Stimulated activated CD4-positive, alpha-beta T cell treated with anti-CD3 and anti-CD28 coated beads, Interleukin-4, amount 100 ng/mL, for 1 hour (primary cell): ENCODE measurements around the gene SNRNP70.
A peak's percentile ranks its signal among the peaks of the same experiment; 100 is the strongest.

Experiments used
- DNase-seq: peaks from one replicate; pipeline ENCODE4 v3.0.0-alpha.2; 2020

Gene SNRNP70

DNA sequence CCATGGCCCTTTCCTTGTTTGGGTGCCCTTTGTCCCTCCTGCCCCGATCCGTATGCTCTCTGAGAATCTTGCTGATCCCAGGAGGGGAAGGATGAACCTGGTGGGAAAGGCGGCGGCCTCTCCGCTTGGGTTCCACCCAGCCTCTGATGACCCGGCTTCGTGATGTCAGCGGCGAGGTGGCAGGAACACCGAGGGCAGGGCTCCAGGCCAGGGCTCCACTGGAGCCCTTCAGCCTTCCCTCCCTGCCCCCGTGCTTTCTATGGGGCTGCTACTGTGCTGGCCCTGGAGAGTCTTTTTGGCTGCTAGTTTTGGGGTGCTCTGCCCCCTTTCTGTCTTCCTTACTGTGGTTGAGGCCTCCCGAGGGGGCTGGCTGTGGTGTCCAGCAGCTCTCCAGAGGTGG is 17.1 kb downstream of the SNRNP70 start:
- DNase-seq, result no peak

DNA sequence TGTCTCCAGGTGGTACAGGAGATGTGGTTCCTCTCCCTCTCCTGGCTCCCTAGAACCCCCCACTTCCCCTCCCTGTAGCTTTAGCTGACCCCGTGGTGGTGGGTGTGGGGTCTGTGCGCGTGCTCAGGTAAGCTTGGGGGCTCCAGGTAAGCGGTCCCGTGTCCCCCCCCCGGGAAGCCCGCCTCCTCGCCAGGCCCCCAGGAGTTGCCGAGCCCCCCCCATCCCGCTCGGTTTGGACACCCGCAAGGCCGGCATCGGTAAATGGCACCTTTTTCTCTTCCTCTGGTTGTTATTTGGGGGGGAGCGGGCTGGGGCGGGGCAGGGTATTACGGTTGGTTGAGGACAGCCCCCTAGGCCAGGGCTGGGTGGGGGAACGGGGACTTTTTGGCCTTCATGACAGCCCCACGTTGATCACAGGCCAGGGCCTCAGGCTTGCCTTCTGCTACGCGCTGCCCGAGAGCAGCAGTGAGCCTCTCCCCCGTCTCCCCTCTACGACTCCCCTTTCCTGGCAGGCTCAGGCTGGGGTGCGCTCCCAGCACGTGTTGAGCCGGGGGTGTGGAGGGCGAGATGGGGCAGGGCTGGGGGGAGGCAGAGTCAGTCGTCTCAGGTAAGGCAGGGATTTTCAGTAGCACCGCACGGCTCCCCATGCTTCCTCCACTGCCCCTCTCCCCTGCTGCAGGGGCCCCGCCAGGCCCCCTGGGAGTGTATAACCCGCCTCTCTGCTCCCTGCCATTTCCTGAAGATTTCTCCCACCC is 18.3 kb downstream of the SNRNP70 start:
- DNase-seq, result no peak

GRCh38 chr19:49104229-49104864 is 19.1 kb downstream of the SNRNP70 start:
- no peak for DNase-seq

GRCh38 chr19:49106648-49107135 is 21.4 kb downstream of the SNRNP70 start:
- peak; percentile 76 for DNase-seq

DNA sequence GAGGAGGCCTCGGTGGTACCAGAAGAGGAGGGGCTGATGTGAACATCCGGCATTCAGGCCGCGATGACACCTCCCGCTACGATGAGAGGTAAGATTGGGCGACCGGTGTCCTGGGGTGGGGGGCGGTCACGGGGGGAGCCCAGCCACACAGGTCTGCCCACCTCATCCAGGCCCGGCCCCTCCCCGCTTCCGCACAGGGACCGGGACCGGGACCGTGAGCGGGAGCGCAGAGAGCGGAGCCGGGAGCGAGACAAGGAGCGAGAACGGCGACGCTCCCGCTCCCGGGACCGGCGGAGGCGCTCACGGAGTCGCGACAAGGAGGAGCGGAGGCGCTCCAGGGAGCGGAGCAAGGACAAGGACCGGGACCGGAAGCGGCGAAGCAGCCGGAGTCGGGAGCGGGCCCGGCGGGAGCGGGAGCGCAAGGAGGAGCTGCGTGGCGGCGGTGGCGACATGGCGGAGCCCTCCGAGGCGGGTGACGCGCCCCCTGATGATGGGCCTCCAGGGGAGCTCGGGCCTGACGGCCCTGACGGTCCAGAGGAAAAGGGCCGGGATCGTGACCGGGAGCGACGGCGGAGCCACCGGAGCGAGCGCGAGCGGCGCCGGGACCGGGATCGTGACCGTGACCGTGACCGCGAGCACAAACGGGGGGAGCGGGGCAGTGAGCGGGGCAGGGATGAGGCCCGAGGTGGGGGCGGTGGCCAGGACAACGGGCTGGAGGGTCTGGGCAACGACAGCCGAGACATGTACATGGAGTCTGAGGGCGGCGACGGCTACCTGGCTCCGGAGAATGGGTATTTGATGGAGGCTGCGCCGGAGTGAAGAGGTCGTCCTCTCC is 22.6 kb downstream of the SNRNP70 start:
- no peak for DNase-seq

GRCh38 chr19:49109051-49109450 is 23.8 kb downstream of the SNRNP70 start:
- no peak for DNase-seq

DNA sequence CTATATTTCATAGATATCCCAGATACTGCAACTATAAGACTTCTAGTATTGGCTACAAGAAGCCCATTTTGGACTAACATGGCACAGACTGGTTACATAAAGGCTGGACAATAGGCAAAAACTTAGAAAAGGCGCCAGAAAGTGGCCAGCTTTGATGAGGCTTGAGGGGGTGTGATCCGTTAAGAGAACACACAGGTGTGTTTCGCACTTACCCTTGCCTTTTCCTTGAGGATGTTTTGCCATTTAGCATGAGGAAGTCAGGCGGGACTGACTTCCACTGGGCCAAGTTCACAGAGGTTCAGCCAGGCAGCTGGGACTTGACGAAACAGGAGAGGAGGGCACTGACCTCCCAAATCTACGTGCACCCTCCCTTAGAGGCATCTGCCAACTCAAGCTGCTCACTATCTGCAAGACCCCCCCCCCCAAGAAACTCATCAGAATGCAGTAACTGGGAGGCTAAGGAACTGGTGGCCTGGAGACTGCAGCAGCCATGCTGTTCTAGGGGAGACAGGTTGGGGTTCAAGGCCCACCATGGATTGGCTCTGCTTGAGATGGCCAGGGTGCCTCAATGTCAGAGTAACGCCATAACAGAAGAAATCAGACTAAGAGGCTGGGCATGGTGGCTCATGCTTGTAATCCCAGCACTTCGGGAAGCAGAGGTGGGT is 24.4 kb downstream of the SNRNP70 start:
- DNase-seq, result no peak

- DNase-seq, result no peak
Measured at GRCh38 chr19:49110567-49110966, 25.3 kb downstream of the SNRNP70 start.

DNA sequence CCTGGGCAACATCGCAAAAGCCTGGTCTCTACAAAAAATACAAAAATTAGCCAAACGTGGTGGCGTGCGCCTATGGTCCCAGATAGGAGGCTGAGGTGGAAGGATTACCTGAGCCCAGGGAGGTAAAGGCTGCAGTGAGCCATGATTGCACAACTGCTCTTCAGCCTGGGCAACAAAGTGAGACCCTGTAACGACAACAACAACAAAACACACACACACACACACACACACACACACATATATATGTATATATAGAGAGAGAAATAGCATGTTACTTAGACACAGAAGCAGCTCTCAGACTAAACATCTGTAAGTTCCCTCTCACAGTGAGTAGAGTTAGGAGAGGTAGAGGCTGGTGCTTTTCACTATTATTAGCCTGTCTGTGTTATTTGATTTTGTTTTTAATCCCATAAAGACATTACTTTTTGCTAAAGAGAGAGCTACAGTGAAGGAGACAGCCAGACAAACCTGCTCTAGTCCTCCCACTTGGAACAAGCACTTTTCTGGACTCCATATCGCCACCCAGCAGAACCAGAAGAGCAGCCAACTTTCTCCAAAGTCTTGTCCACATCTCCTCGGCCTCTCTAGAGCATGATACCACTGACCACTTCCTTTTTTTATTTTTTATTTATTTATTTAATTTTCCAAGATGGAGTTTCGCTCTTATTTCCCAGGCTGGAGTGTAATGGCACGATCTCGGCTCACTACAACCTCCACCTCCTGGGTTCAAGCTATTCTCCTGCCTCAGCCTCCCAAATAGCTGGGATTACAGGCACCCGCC is 26.2 kb downstream of the SNRNP70 start:
- DNase-seq, result no peak

- peak; percentile 73 for DNase-seq
Measured at GRCh38 chr19:49113762-49114629, 28.7 kb downstream of the SNRNP70 start, which contains the start of gene LIN7B. TSS of gene LIN7B (plus strand) at chr19:49114370. CDS start at chr19:49114405, 35 bp downstream.

DNA sequence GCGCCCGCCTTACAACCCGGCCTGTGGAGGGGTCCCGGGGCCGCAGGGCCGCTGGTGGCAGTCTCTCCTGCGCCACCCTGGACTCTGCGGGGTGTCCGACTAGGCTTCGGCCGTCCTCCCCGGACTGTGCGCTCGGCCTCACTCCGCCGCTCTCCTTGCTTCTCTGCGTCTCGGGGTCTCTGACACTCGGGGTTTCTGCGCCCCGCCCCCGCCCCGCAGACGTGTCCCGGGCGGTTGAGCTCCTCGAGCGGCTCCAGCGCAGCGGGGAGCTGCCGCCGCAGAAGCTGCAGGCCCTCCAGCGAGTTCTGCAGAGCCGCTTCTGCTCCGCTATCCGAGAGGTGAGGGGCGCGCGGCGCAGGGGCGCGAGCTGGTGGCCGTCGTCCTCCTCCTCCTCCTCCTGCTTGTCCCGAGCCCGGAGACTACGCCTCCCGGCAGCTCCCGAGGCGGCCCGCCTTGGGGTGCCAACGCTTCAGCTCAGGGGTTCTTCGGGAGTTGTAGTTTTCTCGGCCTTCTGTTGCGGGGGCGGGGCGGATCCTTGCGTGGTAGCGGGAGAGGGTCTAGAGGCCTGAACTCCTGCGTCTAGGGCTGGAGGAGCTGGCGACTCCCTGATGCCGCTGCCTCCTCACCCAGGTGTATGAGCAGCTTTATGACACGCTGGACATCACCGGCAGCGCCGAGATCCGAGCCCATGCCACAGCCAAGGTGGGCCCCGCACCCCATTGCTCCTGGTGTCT is 29.5 kb downstream of the SNRNP70 start:
- peak; percentile 68 for DNase-seq

- no peak for DNase-seq
Measured at GRCh38 chr19:49116544-49116943, 31.3 kb downstream of the SNRNP70 start.

GRCh38 chr19:49117677-49118564 is 32.7 kb downstream of the SNRNP70 start:
- DNase-seq, result no peak

DNA sequence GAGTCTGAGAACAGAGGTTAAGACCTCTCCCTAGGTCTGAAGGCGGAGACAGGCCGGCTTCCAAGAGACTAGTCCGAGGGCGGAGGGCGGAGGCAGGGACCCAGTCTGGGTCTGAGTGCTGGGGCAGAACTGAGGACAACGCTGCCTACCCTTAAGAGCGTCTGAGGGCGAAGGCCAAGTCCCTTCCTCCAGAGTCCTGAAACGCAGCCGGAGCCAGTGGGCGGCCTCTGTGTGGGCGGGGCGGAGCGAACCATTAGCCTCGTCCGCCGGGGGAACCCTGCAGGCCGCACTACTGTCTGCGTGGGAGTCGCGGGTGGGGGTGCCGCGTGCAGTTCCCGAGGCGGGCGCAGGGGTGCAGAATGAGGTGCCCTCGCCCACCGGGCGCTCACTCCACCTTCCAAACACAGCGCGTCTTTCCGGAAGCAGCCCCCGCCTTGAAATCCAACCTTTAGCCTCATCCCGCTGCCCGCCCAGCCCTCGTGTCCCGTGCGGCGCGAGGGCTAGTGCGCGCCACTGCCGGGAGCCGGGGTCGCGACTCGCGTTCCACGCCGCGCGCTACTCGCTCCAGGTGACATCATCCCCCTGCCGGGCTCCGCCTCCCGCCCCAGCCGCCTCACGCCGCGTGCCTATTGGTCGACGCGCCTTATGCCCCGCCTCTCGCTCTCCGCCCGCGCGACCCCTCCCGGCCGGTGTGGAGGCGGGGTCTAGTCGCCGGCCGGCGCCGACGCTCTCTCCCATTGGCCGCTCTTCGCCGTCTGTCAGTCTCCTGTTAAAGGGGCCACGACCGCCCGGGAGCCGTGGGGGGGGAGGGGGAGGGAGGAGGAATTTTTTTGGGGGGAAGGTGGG is 33.5 kb downstream of the SNRNP70 start, which contains the start of gene C19orf73:
TSS of gene C19orf73 (minus strand) at position 579 of the 846 bp plus-strand sequence. CDS start at position 458, 121 bp downstream.
- DNase-seq, result peak; percentile 95

- DNase-seq, result no peak
Measured at GRCh38 chr19:49119411-49120324, 34.4 kb downstream of the SNRNP70 start, which contains the start of gene PPFIA3. TSS of gene PPFIA3 (plus strand) at chr19:49119544. CDS start at chr19:49127874, 8,330 bp downstream.

DNA sequence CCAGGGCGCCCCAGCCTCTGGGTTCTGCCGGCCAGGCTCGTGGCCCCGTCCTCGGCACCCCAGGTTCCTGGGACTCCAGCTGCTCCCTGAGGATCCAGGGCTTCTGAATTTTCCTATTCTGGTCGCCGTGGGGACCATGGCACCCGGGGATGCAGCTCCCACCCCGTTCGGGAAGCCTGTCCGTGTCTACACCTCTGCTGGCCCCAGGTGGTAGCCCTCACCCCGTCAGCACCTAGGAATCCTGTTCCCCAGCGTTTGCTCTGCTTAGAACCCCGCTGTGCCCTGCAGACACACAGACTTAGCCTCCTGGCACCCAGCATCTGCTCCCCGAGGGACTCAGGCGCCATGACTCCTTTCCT is 35.1 kb downstream of the SNRNP70 start:
- no peak for DNase-seq

DNA sequence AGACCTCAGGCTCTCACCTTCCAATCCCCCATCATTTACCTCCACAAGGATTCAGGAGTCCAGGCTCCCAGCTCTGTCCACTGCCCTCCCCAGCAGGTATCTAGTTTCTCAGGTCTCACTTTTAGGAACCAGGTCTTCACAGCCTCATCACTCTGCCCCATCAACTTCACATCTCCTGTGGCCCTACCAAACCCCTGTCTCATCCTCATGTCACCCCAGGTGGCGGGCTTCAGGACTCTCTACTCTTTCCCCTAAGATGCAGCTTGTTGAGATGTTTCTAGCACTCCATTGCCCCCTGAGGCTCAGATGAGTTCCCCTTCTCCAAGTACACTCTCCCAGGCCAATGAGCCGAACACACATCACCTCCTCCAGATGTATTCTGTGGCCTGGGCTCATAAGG is 35.6 kb downstream of the SNRNP70 start:
- no peak for DNase-seq
